ENCODE measurements around the gene RRP36.
"Not testable (repeated sequence)": the region's sequence is repeated elsewhere in the genome, so short reads cannot be mapped to it uniquely, and the experiment has no call there.

The RRP36 gene, protein sequence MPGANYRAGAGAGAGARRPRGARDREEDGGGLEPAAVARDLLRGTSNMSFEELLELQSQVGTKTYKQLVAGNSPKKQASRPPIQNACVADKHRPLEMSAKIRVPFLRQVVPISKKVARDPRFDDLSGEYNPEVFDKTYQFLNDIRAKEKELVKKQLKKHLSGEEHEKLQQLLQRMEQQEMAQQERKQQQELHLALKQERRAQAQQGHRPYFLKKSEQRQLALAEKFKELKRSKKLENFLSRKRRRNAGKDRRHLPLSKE

GRCh38 chr6:43021270-43022047, at the start of gene RRP36:
TSS of gene RRP36 (plus strand) at chr6:43021623. CDS start at chr6:43021655, 32 bp downstream.
- peak; percentile 92 for DNase-seq (ENCODE audit: low spot score)

GRCh38 chr6:42971746-42972327, 49.6 kb upstream of the RRP36 start:
- DNase-seq (ENCODE audit: low spot score) = no peak

- DNase-seq (ENCODE audit: low spot score) = no peak
Measured at GRCh38 chr6:42973926-42974325, 47.5 kb upstream of the RRP36 start.

GRCh38 chr6:42974919-42975505, 46.4 kb upstream of the RRP36 start:
- DNase-seq (ENCODE audit: low spot score) = no peak

DNA sequence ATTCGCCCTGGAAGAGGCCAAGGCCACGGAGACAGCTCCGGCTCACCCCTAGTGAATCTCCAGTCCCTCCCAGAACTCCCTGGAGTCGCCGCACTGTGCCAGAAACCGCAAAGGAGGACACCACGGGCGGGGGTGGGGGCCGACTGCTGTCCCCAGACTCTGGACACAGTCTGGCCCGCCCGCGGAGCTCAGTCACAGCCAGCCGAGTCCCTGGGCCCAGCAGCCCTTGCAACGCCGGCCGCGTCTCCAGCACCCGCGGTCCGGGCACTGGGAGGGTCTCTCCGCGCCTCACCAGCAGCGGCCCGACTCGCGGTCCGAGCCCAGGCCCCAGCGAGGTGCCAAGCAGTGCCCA, 43.0 kb upstream of the RRP36 start:
- DNase-seq (ENCODE audit: low spot score) = peak; percentile 58

GRCh38 chr6:42978839-42979522, 42.4 kb upstream of the RRP36 start, which contains the start of gene PEX6:
TSS of gene PEX6 (minus strand) at chr6:42979181. CDS start at chr6:42979150, 31 bp downstream.
- peak; percentile 91 for DNase-seq (ENCODE audit: low spot score)

DNA sequence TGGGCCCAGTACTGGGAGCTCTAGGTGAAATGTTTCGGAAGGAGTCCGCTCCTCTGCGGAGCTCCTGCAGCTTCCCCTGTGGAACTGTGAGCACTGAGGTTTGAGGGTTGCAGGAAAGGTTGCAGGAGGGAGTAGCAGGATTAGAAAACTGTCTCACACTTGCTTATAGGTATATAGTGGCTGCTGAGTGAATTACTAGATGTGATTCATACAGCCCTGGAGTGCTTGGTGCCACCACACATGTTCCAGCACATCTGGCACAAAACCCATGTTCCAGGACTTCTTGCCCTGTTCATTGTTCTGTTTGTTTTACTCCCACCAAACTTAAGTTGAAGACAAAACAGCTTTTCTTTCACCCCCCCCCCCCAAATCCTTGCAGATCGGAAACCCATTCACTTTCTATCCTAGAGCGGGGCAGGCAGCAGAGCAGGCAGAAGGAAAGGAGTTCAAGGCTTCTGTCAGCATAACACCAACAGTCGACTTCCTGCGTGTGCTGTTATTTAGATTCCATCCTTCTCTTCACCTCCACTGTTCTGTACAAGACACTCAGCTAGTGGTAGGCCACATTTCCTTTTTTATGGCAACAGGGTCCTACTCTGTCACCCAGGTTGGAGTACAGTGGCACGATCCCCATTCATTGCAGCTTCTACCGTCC, 41.8 kb upstream of the RRP36 start:
- DNase-seq (ENCODE audit: low spot score) = peak; percentile 49

- DNase-seq (ENCODE audit: low spot score) = no peak
Measured at GRCh38 chr6:42981836-42982235, 39.6 kb upstream of the RRP36 start.

DNA sequence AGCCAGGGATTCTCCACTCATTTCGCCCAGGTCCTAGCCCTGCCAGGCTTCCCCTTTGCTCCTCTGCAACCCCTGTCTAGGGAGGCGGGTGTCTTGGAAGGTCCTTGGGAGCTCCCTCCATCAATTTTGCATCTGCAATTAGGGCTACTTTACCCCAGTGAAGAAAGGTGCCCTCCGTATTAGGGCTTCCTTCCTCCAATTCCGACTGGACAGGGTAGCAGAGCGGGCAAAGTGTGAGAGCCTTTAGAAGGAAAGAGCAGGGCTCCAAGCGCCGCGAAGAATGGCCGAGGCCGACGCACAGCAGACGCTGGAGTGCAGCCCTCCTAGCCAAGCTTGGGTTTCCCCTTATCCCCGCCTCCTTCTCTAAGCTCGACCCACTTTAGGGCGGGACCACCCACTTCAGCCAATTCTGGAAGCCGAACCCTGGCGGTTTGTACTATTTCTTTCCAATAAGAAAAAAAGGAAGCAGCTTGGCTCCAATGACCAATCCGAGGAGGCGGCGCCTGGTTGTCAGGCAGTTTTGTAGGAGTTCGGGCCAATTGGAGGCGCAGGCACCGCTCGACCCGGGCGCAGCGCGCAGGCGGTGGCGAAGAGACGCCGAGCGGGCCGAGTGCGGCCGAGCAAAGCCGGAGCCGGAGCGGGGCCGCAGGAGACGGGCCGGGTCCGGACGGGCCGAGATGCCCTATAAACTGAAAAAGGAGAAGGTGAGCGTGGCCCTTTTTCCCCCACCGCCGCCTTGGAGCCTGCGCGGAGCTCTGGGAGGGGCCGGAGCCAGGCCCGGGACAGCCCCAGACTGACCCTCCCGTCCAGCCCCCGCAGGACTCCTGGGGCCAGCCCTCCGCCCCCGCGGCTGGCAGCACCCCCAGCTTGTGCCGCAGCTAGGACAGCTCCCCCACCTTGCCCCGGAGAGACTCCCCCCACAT, 37.2 kb upstream of the RRP36 start, which contains the start of gene PPP2R5D:
Gene PPP2R5D, plus strand, starts transcription at position 570 of the 923 bp plus-strand sequence. Its CDS starts 108 bp downstream, at position 678.
- DNase-seq (ENCODE audit: low spot score) = peak; percentile 97

- DNase-seq (ENCODE audit: low spot score) = peak; percentile 28
Measured at GRCh38 chr6:42984924-42985475, 36.4 kb upstream of the RRP36 start.

DNA sequence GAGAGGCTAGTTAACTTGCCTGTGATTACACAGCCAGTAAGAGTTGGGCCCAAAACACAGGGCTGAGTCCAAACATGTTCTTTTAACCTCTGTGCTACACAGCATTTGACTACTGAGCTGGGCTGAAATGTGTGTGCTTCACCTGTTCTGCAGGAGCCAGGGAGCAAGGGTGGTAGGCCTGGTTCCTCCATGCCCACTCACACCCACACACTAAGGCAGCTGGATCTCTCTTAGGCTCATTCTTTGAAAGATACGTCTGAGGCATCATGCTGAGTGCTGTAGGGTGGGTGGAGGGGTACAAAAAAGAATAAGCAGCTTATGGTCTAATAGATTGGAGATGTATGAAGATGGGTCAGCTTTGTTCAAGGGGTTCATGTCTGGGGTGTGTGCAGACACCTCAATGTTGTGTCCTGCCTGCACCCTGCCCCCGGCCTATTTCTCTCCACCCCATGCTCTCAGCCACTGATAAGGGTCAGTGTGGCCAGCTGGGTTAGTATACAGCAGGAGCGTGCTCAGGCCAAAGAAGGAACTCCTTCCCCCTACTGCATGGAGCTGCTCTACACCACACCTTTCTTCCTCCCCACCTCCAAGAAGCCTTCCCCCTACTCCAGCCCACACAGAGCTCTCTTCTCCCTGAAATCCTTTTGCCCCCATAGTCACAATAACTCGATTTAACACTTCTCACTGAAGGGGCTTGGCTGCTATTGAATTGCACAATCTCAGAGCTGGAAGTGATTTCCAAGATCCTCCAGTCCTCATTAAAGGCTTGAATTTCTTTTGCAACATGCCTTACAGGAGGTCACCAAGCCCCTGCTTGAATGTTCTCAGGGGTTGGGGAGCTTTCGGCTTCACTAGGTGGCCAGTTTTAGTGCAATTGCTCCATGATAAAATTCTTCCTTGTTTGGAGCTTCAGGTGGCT, 33.6 kb upstream of the RRP36 start:
- DNase-seq (ENCODE audit: low spot score) = no peak

DNA sequence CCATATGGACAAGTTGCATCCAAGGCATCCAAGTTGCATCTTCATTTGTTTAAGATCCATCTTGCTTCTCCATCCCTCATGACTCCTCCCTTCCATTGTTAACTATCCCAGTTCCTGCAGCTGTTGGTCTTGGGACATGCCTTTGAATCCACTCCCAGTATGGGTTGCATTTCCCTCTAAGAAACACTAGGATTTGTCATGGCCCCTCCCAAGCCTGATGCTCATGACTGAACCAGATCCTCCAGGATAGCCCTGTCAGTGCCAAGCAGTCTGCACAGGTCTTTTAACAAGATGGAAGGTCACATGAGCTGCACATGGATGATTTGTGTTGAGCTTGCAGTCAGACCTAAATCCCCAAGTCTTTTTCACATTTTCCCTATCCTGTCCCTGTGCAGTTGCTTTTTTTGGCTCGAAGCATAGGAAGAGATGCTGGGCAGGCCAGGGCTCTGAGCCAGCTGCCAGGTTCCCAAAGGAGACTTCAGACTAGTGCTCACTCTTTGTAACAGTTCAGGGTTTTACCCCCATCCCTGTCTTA, 32.9 kb upstream of the RRP36 start:
- peak; percentile 44 for DNase-seq (ENCODE audit: low spot score)

GRCh38 chr6:42989923-42990322, 31.5 kb upstream of the RRP36 start:
- no peak for DNase-seq (ENCODE audit: low spot score)

- no peak for DNase-seq (ENCODE audit: low spot score)
Measured at GRCh38 chr6:42993445-42993844, 28.0 kb upstream of the RRP36 start.

DNA sequence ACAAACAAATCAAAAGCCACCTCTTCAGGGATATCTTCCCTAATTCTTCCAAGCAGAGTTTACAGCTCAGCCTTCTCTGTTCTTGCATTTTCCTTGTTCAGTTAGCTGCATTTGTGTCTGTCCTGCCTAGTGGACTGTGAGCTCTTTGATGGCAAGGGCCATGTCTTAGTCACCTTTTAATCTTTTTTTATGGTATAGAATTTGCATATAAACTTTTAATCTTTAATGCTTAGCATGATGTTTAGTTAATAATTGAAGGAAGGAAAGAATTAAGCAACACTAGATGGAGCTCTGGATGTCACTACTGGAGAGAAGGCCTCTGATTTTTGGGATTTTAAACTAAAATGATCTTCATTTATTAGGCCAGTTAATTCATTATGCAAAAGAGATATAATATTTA, 24.9 kb upstream of the RRP36 start:
- DNase-seq (ENCODE audit: low spot score) = no peak

GRCh38 chr6:42998205-42998604, 23.2 kb upstream of the RRP36 start:
- not testable (repeated sequence) for DNase-seq (ENCODE audit: low spot score)

GRCh38 chr6:43001843-43002242, 19.6 kb upstream of the RRP36 start:
- DNase-seq (ENCODE audit: low spot score) = no peak

DNA sequence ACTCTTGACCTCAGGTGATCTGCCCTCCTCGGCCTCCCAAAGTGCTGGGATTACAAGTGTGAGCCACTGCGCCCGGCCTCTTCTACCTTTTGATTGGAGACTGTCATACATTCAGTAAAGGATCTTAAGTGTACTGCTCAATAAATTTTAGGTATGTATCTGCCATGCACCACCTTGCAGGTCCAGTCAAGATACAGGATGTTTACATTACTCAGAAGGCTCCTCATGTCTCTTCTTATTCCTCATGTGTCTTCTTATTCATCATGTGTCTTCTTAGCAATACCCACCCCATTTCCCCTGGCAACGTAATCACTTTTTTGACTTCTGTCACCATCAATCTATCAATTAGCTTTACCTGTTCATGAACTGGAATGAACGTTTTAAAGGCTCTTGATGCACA, 15.6 kb upstream of the RRP36 start:
- DNase-seq (ENCODE audit: low spot score) = no peak

- DNase-seq (ENCODE audit: low spot score) = no peak
Measured at GRCh38 chr6:43006251-43006650, 15.2 kb upstream of the RRP36 start.

Data from AG20443 (cell line).